ENCODE measurements around the gene MLLT10.

MLLT10 gene

GRCh38 chr10:21516242-21517131, 17.5 kb upstream of the MLLT10 start:
- in situ Hi-C loops (cut with MboI; ENCODE audit: low sequenced_read_pairs) = no loop called here

GRCh38 chr10:21517134-21518031, 16.6 kb upstream of the MLLT10 start:
- in situ Hi-C loops (cut with MboI; ENCODE audit: low sequenced_read_pairs) = no loop called here

DNA sequence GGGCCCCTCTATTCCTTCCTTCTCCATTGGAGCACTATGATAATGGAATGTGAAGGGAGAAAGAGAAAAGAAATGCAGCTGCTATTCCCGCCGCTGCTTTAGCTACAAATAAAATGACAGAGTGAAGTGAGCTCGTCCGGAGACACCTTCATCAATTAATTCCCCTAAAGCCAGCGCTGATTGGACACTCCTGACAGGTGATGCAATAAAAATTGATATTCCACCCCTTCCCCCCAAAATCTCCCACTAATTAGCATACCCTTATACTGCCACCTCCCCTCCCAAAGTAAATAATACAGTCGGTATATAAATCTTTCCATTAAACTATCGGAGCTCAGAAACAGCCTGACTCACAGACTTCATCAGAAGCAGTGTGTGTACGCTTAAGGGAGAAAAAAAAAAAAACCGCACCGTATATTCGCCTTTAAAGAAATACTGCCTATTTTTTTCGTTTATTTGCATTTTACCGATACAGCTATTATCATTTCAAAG, 15.8 kb upstream of the MLLT10 start:
- in situ Hi-C loops (cut with MboI; ENCODE audit: low sequenced_read_pairs) = no loop called here

- in situ Hi-C loops (cut with MboI; ENCODE audit: low sequenced_read_pairs) = no loop called here
These were observed 15.2 kb upstream of the MLLT10 start for GRCh38 chr10:21518641-21519396.

DNA sequence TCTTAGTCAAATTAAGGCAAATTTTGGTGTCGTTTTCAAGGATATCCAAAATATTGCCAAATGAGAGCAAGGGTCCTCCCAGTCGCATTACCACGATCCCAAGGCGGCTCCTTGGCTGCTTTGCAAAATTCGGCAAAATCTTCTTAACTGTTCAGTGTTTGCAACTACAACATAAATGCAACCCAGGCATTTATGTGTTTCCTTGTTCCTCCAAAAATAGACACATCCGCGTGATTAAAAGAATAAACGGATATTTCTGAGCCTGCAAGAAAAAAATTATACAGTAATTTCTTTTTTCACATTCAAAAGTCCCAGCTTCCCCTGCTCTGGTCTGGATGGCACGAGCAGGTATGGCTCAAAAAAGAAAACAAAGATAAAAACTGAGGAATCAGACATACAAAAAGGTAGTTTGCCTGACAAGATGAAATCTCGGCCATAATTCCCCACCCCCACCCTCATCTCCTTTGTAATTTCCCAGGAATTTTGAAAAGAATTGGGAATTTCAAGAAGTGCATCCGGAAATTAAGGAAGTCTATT, 14.6 kb upstream of the MLLT10 start:
- in situ Hi-C loops (cut with MboI; ENCODE audit: low sequenced_read_pairs) = no loop called here

DNA sequence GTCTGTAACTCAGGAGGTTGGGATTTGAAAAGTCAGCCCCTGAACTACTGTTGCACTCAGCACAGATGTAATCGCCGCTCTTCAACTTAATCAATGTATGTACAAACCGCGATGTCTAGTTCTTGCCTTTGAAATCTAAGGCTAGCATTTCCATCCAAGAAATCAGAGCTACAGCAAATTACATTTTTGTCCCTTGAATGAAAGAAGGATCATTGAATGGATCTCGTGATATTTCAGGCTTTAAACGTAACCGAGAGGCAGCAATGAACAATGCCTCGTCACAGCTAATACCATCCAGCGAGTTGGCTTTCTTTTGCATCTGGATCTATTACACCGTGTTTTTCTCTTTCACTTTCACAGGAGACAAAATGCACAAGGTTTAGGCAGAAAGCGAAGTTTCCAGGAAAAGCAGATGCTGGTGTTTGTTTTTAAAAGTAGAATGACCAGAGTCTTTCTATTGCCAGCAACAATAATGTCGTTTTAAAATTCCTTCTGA, 14.0 kb upstream of the MLLT10 start:
- in situ Hi-C loops (cut with MboI; ENCODE audit: low sequenced_read_pairs) = no loop called here

DNA sequence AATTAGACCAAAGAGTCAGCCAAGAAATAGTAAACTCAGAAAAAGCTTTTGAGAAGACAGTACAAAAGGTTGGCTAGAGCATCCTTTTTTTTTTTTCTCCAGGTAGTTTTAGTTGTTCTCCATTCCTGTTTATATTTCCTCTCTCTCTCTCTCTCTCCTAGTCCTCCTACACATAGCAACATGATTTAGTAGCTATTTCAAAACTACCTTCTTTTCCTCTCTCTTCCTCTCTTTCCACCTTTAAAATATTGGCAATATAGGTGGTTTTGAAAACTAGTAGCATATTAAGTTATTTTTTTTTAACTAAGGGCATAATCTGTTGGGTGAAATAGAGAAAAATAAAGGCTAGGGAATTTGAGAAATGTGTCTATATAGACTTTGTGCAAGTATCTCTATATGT, 13.5 kb upstream of the MLLT10 start:
- in situ Hi-C loops (cut with MboI; ENCODE audit: low sequenced_read_pairs) = no loop called here

DNA sequence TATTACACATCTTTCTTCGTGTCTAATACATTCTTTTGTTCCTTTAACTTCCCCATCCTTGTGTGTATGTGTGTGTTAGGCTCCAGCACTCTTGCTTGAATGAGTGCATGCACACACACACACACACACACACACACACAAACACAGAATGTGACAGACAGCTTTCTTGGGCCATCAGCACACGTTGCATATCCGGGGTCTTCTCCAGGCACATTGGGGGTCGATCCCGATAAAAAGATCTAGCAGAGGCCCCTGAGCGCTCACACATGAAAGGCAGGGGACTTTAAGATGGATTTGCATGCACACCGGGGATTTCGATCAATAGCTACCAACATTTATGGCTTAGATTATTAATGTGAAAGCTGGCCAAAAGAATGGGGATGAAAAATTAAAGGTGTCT, 13.1 kb upstream of the MLLT10 start:
- in situ Hi-C loops (cut with MboI; ENCODE audit: low sequenced_read_pairs) = no loop called here

DNA sequence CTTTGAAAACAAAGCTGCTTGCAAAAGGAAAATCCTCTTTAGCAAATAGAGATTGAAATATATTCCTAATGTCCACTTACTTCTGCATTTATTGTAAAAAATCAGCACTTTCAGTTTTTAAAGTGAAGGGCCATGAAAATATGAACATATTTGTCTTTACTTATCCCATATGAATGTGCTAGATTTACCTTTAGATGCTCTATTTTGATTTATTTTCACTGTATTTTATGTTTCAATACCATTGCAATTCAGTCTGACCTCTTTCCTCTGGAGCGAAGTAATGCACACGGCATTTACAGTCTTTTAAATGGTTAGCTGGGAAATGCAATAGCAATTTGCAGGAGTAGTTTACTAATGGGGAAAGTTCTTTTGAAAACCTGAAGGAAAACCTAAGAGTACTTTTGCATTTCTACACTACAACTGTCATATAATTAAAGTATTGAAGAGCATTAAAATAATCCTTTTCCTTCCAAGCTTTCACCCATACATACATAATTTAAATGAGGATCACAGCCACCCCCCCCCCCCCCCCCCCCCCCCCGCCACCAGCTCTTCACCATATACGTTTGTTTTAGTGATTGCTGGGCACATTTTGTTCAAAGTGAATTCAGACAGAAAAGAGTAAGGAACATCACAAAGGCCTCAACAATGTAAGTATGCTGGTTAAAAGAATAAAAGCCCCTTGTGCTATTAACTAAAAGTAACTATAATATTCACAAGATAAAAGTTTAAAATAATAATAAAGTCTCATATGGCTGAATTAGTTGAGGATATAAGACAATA, 12.1 kb upstream of the MLLT10 start:
- in situ Hi-C loops (cut with MboI; ENCODE audit: low sequenced_read_pairs) = no loop called here

DNA sequence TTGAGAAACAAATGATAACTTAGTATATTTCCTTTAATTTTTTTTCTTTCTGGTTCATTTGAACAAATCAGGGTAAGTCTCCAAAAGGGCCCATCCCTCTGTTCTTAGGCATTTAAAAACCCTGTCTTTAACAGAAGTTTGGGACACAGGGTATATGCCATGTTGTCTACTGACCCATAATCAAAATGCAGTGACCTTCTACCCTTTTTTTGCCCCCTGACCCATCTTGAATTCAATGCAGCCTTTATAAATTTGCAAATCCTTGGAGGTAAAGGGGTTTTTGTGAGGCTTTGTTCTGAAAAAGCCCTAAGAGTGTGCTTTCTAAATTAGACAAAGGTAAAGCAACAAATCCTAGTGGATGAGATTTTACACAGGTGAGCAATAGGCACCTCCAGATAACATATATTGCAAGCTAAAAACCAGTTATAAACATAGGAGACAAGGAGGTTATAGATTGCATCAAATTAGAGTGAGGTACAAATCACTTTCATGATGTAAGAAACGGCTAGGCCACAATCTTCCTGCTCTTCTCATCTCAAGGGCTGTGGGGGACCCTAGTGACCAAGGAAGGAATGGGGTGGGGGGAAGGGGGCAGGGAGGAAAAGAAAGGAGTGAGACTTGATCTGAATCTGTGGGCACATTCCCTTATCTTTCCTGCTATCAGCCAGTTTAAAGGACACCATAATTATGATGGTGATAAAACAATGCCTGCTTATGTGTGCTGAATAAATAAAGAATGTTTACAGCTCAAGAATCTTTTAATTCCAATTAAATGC, 11.2 kb upstream of the MLLT10 start:
- in situ Hi-C loops (cut with MboI; ENCODE audit: low sequenced_read_pairs) = no loop called here

GRCh38 chr10:21523557-21524008, 10.4 kb upstream of the MLLT10 start:
- in situ Hi-C loops (cut with MboI; ENCODE audit: low sequenced_read_pairs) = no loop called here

- in situ Hi-C loops (cut with MboI; ENCODE audit: low sequenced_read_pairs) = no loop called here
These were observed 9.9 kb upstream of the MLLT10 start for GRCh38 chr10:21524131-21524525.

GRCh38 chr10:21524526-21525366, 9.3 kb upstream of the MLLT10 start:
- in situ Hi-C loops (cut with MboI; ENCODE audit: low sequenced_read_pairs) = no loop called here

- in situ Hi-C loops (cut with MboI; ENCODE audit: low sequenced_read_pairs) = no loop called here
These were observed 8.5 kb upstream of the MLLT10 start, which contains the start of gene SKIDA1 for GRCh38 chr10:21525367-21526187. SKIDA1 (minus strand) TSS chr10:21525682; CDS start chr10:21517822, 7,860 bp downstream.

DNA sequence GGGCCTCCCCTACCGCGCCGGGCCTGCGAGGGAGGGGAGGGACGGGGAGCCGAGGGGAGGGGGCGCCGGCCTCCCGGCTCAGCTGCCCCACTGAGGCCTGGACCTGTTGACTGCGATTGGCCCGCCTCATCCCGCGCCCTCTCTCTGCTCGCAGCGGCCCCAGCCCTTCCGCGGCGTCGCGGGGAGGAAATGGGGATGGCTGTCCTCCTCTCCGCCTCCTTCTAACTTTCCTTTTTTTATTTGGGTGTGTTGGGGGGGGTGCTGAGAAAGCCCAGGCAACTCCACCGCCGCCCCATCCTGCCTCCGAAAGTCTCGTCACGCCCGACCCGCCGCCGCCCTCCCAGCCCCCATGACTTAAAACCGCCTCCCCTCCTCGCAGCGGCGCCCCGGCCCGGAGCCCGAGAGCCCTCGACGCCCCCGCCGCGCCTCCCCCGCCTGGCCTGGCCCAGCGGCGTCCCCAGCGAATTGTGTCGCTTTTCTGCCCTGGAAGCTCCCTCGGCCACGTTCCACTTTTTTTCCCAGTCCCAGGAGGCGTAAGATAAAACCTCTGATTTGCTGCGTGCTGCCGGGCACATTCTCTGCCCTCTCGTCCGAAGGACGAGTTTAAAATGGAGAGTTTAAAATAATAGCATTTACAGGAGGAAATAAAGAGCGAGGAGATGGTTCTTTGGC, 7.7 kb upstream of the MLLT10 start:
- in situ Hi-C loops (cut with MboI; ENCODE audit: low sequenced_read_pairs) = no loop called here

- in situ Hi-C loops (cut with MboI; ENCODE audit: low sequenced_read_pairs) = no loop called here
These were observed 7.0 kb upstream of the MLLT10 start for GRCh38 chr10:21526860-21527597.

Data from HL-60/S4 treated with phorbol 12-myristate 13-acetate at 8.2 ng/mL for 4 days and 3 days (cell line).